Motor neuron (in vitro differentiated cells): ENCODE results near the gene ASIC5. TPM values are rescaled to one million over a fixed set of nuclear protein-coding genes. Genes with fewer than 3 reads are reported as not detected.
"Not testable (repeated sequence)": the region's sequence is repeated elsewhere in the genome, so short reads cannot be mapped to it uniquely, and the experiment has no call there.

Source experiments
- ATAC-seq, 8 experiments: fragments of 200-7000 bp; cut with Tn5 transposase; replicated peaks in 6 of 8; 2 replicates each; pipeline ENCODE4 v1.8.0; 2021; ENCODE audit warnings: mild to moderate bottlenecking in 8 of 8, moderate library complexity in 8 of 8
- H3K27ac ChIP-seq, 2 donors: fragments of 250-450 bp; sonication (Bioruptor Pico); 2 replicates each; pipeline ENCODE4 v1.9.0; 2021; ENCODE audit warnings: antibody characterized with exemption in 2 of 2, mild to moderate bottlenecking in 2 of 2, moderate library complexity in 1 of 2
- H3K4me1 ChIP-seq, 2 donors: fragments of 250-450 bp; sonication (Bioruptor Pico); replicated peaks in 1 of 2; 2 replicates each; pipeline ENCODE4 v1.6.1; 2021; ENCODE audit warnings: antibody characterized with exemption in 2 of 2, mild to moderate bottlenecking in 2 of 2, moderate library complexity in 1 of 2
- H3K4me3 ChIP-seq, 5 donors: fragments of 250-450 bp; sonication (Bioruptor Pico); 2 replicates each; pipeline ENCODE4 v1.9.0; 2021; ENCODE audit warnings: antibody characterized with exemption in 5 of 5, mild to moderate bottlenecking in 5 of 5, moderate library complexity in 4 of 5
- WGBS, 10 experiments: fragments of 450-650 bp; shearing (Covaris generic); methylation state at CpG; one replicate each; pipeline ENCODE4 v1.0.0; 2022; 5-methylcytosine and 5-hydroxymethylcytosine counted together
- in situ Hi-C, 9 experiments: fragments of 400-800 bp; cut with MboI; loops; one replicate each; pipeline ENCODE4 v1.15.0; 2021; ENCODE audit warnings: low sequenced_read_pairs in 9 of 9, low pct_unique_long_range_greater_than_20kb in 2 of 9; ENCODE audit not compliant: unreplicated experiment in 9 of 9
- total RNA-seq, 8 experiments: library from RNA; unstranded; fragments of 300-600 nt; gene quantifications; 2 replicates each; pipeline versions ENCODE4 v1.2.3 to v1.2.4, GENCODE V29; 2022

The ASIC5 gene
- total RNA-seq, 8 experiments from 2014 or later, result not detected

- ATAC-seq, H3K4me3 ChIP-seq, H3K27ac ChIP-seq, H3K4me1 ChIP-seq, in situ Hi-C loops: not testable (repeated sequence)
- 0 to 100% (median 67%) methylated on average over 1 to 2 of the region's 2 CpGs; no CpG with 5 or more reads in 3 of the 10 experiments for WGBS, 10 experiments
These were observed 32.3 kb upstream of the ASIC5 start for GRCh38 chr4:155898371-155898770.

GRCh38 chr4:155891058-155891457, 25.0 kb upstream of the ASIC5 start:
- WGBS, 10 experiments, result 16 to 90% (median 48%) methylated on average over 2 to 3 of the region's 3 CpGs; no CpG with 5 or more reads in 4 of the 10 experiments
- H3K4me1 ChIP-seq, result no peaks in the 10 kb centered on the region
- in situ Hi-C loops, result no loop called here
- H3K4me3 ChIP-seq, result no peak overlapping the region
- no peak overlapping the region for H3K27ac ChIP-seq
- ATAC-seq, result no peak

GRCh38 chr4:155889946-155890345, 23.9 kb upstream of the ASIC5 start:
- WGBS, 10 experiments, result 6 to 100% (median 88%) methylated on average over 1 to 2 of the region's 2 CpGs
- in situ Hi-C loops, result no loop called here
- H3K4me3 ChIP-seq, result no peak overlapping the region
- no peaks in the 10 kb centered on the region for H3K4me1 ChIP-seq
- no peak for ATAC-seq
- H3K27ac ChIP-seq, result no peak overlapping the region

- in situ Hi-C loops, result no loop called here
- WGBS, 10 experiments, result 4 to 78% (median 66%) methylated on average over 3 to 5 of the region's 5 CpGs
- Histone ChIP-seq H3K4me3 (no peak overlapping the region), H3K27ac (no peak overlapping the region), H3K4me1 (no peaks in the 10 kb centered on the region)
- peak in 2 of 8 experiments; percentile 68 to 78 for ATAC-seq
These were observed 23.1 kb upstream of the ASIC5 start for GRCh38 chr4:155889031-155889793.

GRCh38 chr4:155887847-155888570, 21.9 kb upstream of the ASIC5 start:
- no peaks in the 10 kb centered on the region for H3K4me1 ChIP-seq
- no peak overlapping the region for H3K4me3 ChIP-seq
- peak in 2 of 8 experiments; percentile 59 to 61 for ATAC-seq
- no peak overlapping the region for H3K27ac ChIP-seq
- WGBS, 10 experiments, result 64 to 97% (median 77%) methylated on average over 1 to 6 of the region's 6 CpGs
- in situ Hi-C loops, result no loop called here

- WGBS, 10 experiments, result 0 to 100% (median 80%) methylated on average over 1 of the region's 1 CpG; no CpG with 5 or more reads in 2 of the 10 experiments
- ATAC-seq, result peak in 3 of 8 experiments; percentile 54 to 84 (median 63)
- no peaks in the 10 kb centered on the region for H3K4me1 ChIP-seq
- H3K4me3 ChIP-seq, result no peak overlapping the region
- no peak overlapping the region for H3K27ac ChIP-seq
- in situ Hi-C loops, result no loop called here
These were observed 21.0 kb upstream of the ASIC5 start for GRCh38 chr4:155887045-155887444.

- WGBS, 10 experiments, result 0 to 93% (median 45%) methylated on average over 1 to 6 of the region's 6 CpGs
- peak in 5 of 8 experiments; percentile 12 to 88 (median 69) for ATAC-seq
- no peak overlapping the region for H3K27ac ChIP-seq
- in situ Hi-C loops, result no loop called here
- no peak overlapping the region for H3K4me3 ChIP-seq
- no peaks in the 10 kb centered on the region for H3K4me1 ChIP-seq
These were observed 19.6 kb upstream of the ASIC5 start for GRCh38 chr4:155885666-155886065.

- H3K4me1 ChIP-seq, result no peaks in the 10 kb centered on the region
- H3K27ac ChIP-seq, result no peak overlapping the region
- H3K4me3 ChIP-seq, result no peak overlapping the region
- ATAC-seq, result no peak
- 34 to 100% (median 81%) methylated on average over 1 to 3 of the region's 3 CpGs for WGBS, 10 experiments
- in situ Hi-C loops, result no loop called here
These were observed 17.8 kb upstream of the ASIC5 start for GRCh38 chr4:155883895-155884294.

GRCh38 chr4:155881555-155881954, 15.5 kb upstream of the ASIC5 start:
- no peak for ATAC-seq
- Histone ChIP-seq H3K4me3 (no peak overlapping the region), H3K4me1 (no peaks in the 10 kb centered on the region), H3K27ac (no peak overlapping the region)
- in situ Hi-C loops, result no loop called here
- 33 to 100% (median 83%) methylated on average over 1 of the region's 1 CpG; no CpG with 5 or more reads in 4 of the 10 experiments for WGBS, 10 experiments

- Histone ChIP-seq H3K4me3 (no peak overlapping the region), H3K27ac (no peak overlapping the region), H3K4me1 (no peaks in the 10 kb centered on the region)
- in situ Hi-C loops, result no loop called here
- no peak for ATAC-seq
These were observed 13.7 kb upstream of the ASIC5 start for GRCh38 chr4:155879767-155880166.

GRCh38 chr4:155878611-155879010, 12.5 kb upstream of the ASIC5 start:
- Histone ChIP-seq H3K27ac (no peak overlapping the region), H3K4me3 (no peak overlapping the region), H3K4me1 (no peaks in the 10 kb centered on the region)
- in situ Hi-C loops, result no loop called here
- 0% methylated on average over 1 to 2 of the region's 2 CpGs; no CpG with 5 or more reads in 7 of the 10 experiments for WGBS, 10 experiments
- ATAC-seq, result no peak

- WGBS, 10 experiments, result 18 to 100% (median 78%) methylated on average over 1 to 3 of the region's 4 CpGs; no CpG with 5 or more reads in 2 of the 10 experiments
- no peak overlapping the region for H3K4me3 ChIP-seq
- no peak overlapping the region for H3K27ac ChIP-seq
- ATAC-seq, result peak in 3 of 8 experiments; percentile 50 to 99 (median 72)
- no peaks in the 10 kb centered on the region for H3K4me1 ChIP-seq
- in situ Hi-C loops, result no loop called here
These were observed 11.9 kb upstream of the ASIC5 start for GRCh38 chr4:155877971-155878370.

- WGBS, 10 experiments, result 0 to 100% (median 82%) methylated on average over 1 of the region's 1 CpG; no CpG with 5 or more reads in 2 of the 10 experiments
- no peak for ATAC-seq
- in situ Hi-C loops, result no loop called here
- Histone ChIP-seq H3K4me1 (no peaks in the 10 kb centered on the region), H3K4me3 (no peak overlapping the region), H3K27ac (no peak overlapping the region)
These were observed 9.8 kb upstream of the ASIC5 start for GRCh38 chr4:155875878-155876277.
